ENCODE measurements around the gene CRYZL1.
"Not testable (repeated sequence)": the region's sequence is repeated elsewhere in the genome, so short reads cannot be mapped to it uniquely, and the experiment has no call there.

The CRYZL1 gene

DNA sequence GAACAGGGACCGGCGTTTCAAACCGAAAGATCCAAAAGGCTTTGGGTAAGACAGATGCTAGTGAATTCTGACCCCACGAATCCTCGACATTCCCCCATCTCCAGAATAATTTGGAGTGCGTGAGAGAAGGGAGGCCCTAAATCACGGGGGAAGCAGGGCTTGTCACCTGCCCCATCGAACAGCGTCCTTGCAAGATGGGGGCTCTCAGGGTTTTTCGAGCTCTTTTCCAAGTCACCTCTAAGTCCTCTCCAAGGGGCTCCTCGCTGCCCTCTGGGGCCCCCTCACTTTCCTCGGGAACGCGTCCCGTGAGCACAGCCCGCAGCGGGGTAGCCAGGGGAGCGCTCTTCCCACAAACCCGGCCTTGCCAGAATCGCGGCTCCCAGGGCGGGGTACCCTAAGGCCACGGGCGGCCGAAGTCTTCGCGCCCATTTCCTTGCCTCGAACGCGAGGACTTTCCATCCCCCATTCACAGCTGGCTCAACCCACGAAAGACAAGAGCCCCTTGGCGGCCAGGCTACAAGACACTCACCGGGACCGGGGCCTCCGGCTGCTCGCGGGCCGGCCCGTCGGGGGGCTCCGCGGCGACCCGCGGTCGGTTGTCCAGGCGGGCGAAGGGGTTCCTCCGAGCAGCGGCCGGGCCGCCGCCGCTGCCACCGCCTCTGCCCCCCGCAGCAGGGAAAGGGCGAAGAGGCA lies 53.6 kb downstream of the CRYZL1 start:
- peak overlapping the region; percentile 94 for H3K4me3 ChIP-seq

DNA sequence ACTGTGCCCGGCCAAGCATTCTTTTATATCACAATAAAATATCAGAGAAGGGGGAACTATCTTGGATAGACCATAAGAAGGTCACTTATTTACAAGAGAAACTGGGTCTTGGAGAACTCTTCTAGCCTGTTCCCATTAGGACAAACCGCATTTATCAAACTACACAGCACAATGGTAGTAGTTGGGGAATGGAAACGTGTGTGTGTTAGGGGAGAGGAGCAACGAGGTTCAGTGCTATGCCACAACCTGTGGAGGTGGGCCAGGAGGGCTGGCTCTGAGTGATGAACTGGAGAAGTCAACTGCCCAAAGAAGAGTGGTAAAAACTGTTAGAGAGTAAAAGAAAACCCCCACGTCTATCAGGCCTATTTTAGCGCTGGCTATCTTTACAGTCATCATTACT lies 54.6 kb downstream of the CRYZL1 start:
- Histone ChIP-seq H3K4me3 (peak overlapping the region; percentile 94), H3K27ac (no peak overlapping the region), H3K9me3 (ENCODE audit: low read depth, low read length) (no peaks in the 10 kb centered on the region), H3K9ac (ENCODE audit: insufficient read length) (peak overlapping the region; percentile 90), H3K36me3 (ENCODE audit: insufficient read depth, low read length) (peaks cover 37% of the 10 kb centered on the region)
- TF ChIP-seq EZH2 (IDR thresholded peaks at IDR 0.05) = no peak
- TF ChIP-seq FOXP2 (optimal IDR thresholded peaks at IDR 0.05; ENCODE audit: control extremely low read depth, extremely low read length, insufficient read depth) = no peak
- no peak for TF ChIP-seq POLR2AphosphoS5 (IDR thresholded peaks at IDR 0.05; ENCODE audit: borderline replicate concordance, low read depth, low read length)
- no peak for DNase-seq (ENCODE audit: low read depth, low spot score)

More for the DNA sequence above, 53.6 kb downstream of the CRYZL1 start:
- Histone ChIP-seq H3K27ac (no peak overlapping the region), H3K36me3 (ENCODE audit: insufficient read depth, low read length) (peaks cover 30% of the 10 kb centered on the region), H3K9me3 (ENCODE audit: low read depth, low read length) (no peaks in the 10 kb centered on the region), H3K9ac (ENCODE audit: insufficient read length) (peak overlapping the region; percentile 90)
- DNase-seq (ENCODE audit: low read depth, low spot score) = no peak
- TF ChIP-seq FOXP2 (optimal IDR thresholded peaks at IDR 0.05; ENCODE audit: control extremely low read depth, extremely low read length, insufficient read depth) (no peak), POLR2AphosphoS5 (IDR thresholded peaks at IDR 0.05; ENCODE audit: borderline replicate concordance, low read depth, low read length) (no peak), EZH2 (IDR thresholded peaks at IDR 0.05) (no peak)

DNA sequence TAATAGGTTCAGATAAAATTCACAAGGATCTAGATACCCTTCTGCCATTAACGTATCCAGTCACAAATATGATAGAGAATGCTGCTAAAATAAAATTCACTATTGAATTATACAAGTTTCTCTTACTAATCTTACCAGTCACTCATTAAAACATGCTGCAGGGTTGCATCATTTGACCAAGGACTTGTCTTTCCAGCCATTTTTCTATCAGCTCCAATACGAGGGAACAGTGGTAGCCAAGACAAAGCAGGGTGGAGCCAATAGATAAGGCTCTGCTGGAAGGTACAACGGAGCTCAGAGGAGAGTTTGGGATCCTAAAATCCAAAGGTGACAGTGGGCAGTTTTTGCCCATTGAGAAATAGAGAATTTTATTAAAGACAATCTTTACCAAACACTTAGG lies 57.1 kb downstream of the CRYZL1 start:
- Histone ChIP-seq H3K27ac (0 out of 2 replicates have a peak overlapping the region, but pooled peaks have one; percentile 32), H3K9me3 (ENCODE audit: low read depth, low read length) (no peaks in the 10 kb centered on the region), H3K9ac (ENCODE audit: insufficient read length) (no peak overlapping the region), H3K4me3 (no peak overlapping the region), H3K36me3 (ENCODE audit: insufficient read depth, low read length) (peaks cover 48% of the 10 kb centered on the region)
- no peak for DNase-seq (ENCODE audit: low read depth, low spot score)
- no peak for TF ChIP-seq POLR2AphosphoS5 (IDR thresholded peaks at IDR 0.05; ENCODE audit: borderline replicate concordance, low read depth, low read length)
- TF ChIP-seq FOXP2 (optimal IDR thresholded peaks at IDR 0.05; ENCODE audit: control extremely low read depth, extremely low read length, insufficient read depth) = no peak
- TF ChIP-seq EZH2 (IDR thresholded peaks at IDR 0.05) = no peak

DNA sequence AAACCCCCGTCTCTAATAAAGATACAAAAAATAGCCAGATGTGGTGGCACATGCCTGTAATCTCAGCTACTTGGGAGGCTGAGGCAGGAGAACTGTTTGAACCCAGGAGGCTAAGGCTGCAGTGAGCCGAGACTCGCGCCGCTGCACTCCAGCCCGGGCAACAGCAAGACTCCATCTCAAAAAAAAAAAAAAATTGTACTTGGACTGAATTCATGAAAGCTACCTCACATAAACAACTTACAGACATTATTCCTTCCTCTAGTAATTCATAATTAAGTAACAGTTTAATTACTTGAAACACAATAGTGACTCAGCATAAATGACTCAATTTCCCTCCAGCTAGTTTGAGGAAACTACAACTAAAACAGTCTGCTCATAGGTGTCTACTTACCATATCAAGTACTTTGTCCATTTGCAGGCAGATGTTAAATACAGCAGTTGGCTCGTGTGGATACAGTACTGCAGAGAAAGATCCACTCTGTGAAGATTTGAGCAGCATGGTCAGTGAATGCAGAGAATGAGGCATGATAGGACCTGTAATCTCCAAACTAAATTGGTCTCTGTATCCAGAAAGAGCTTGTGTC lies 62.5 kb downstream of the CRYZL1 start:
- peak overlapping the region; percentile 79 for H3K27ac ChIP-seq
- DNase-seq (ENCODE audit: low read depth, low spot score) = no peak
- TF ChIP-seq EZH2 (IDR thresholded peaks at IDR 0.05) (no peak), POLR2AphosphoS5 (IDR thresholded peaks at IDR 0.05; ENCODE audit: borderline replicate concordance, low read depth, low read length) (no peak)
- no peaks in the 10 kb centered on the region for H3K9me3 ChIP-seq (ENCODE audit: low read depth, low read length)
- H3K9ac ChIP-seq (ENCODE audit: insufficient read length) = no peak overlapping the region
- H3K4me3 ChIP-seq = no peak overlapping the region
- peaks cover 77% of the 10 kb centered on the region for H3K36me3 ChIP-seq (ENCODE audit: insufficient read depth, low read length)

DNA sequence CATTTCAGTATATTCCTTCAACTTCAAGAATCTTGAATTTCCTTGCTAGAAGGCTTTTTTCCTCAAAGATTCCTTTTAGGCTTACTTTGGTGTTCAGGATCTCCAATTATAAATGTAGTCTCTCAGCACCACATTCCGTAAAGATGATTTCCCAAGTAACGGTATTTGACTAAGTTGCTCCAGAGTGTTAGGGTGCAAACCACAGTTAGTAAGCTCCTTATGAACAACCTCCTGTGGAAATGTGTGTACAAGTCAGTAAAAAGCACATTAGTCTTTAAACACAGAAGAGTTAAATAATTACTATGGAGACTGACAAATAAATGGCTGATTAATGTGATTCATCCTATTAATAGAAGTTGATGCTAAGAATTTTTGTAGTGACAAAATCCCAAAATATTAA lies 63.3 kb downstream of the CRYZL1 start:
- H3K36me3 ChIP-seq (ENCODE audit: insufficient read depth, low read length) = peaks cover 81% of the 10 kb centered on the region
- no peaks in the 10 kb centered on the region for H3K9me3 ChIP-seq (ENCODE audit: low read depth, low read length)
- H3K27ac ChIP-seq = peak overlapping the region; percentile 19
- no peak for DNase-seq (ENCODE audit: low read depth, low spot score)
- TF ChIP-seq EZH2 (IDR thresholded peaks at IDR 0.05) = no peak
- TF ChIP-seq POLR2AphosphoS5 (IDR thresholded peaks at IDR 0.05; ENCODE audit: borderline replicate concordance, low read depth, low read length) = no peak
- TF ChIP-seq FOXP2 (optimal IDR thresholded peaks at IDR 0.05; ENCODE audit: control extremely low read depth, extremely low read length, insufficient read depth) = no peak
- no peak overlapping the region for H3K9ac ChIP-seq (ENCODE audit: insufficient read length)
- no peak overlapping the region for H3K4me3 ChIP-seq

DNA sequence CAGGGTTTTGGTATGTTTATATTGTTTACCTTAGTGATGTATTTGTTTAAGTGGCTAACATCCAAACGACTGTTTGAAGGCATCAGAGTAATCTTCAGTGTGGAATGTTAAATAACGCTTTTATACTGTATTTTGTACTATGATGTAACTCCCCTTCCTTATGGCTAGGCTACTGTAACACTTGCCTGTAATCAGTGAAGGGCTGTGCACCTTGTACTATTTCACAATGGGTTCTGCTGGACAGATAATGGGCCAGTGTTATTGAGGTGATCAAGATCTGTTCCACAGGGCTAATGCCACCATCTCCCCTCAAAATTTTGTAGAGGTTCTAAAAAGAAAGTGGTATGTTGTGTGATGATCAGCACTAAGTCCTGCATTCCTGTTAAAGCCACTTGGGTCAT lies 64.8 kb downstream of the CRYZL1 start:
- H3K27ac ChIP-seq; DNase-seq (ENCODE audit: low read depth, low spot score); H3K4me3 ChIP-seq; H3K9me3 ChIP-seq (ENCODE audit: low read depth, low read length); H3K9ac ChIP-seq (ENCODE audit: insufficient read length): not testable (repeated sequence)
- peaks cover 84% of the 10 kb centered on the region for H3K36me3 ChIP-seq (ENCODE audit: insufficient read depth, low read length)

DNA sequence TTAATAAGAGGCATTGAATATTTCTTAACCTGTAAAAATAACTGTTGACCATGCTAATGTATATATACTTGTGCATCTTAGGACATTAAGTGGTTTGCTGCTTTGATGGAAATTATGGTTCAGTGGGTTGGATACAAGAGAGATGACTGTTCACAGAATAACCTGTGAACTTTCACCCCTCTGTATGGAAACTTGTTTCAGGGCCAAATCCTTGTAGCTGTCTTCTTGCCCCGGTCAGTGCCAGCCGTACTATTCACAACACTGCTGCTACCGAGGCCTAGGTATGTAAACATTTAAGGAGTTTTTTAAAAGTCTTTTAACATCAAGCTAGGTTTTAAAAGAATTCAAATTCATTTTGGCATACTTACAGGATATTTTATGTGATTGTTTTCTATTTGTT lies 69.2 kb downstream of the CRYZL1 start:
- H3K36me3 ChIP-seq (ENCODE audit: insufficient read depth, low read length) = peaks cover 96% of the 10 kb centered on the region
- H3K4me3 ChIP-seq = no peak overlapping the region
- DNase-seq (ENCODE audit: low read depth, low spot score) = no peak

DNA sequence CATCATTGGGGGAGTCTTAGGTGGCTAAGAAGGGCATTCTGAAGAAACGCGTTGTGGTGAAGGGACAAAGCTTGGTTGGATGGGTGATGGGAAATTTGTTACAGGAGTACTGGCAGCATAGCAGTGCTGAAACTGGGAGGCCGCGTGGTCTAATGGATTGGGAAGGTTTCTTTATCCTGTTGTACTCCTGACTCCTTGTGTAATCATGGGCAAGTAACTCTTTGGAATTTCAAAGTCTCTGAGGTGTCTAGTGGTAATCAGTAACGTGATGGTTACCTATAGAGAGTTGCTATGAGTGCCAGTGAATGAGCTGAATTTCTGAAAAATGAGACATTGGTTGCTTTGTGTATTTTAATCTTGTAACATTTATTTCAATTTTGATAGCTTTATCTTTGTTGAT lies 71.5 kb downstream of the CRYZL1 start:
- no peak overlapping the region for H3K4me3 ChIP-seq
- no peak for DNase-seq (ENCODE audit: low read depth, low spot score)
- H3K27ac ChIP-seq = peak overlapping the region; percentile 27; the same call in 1 of the 2 replicates
- H3K9me3 ChIP-seq (ENCODE audit: low read depth, low read length) = no peaks in the 10 kb centered on the region
- H3K9ac ChIP-seq (ENCODE audit: insufficient read length) = no peak overlapping the region
- peaks cover 91% of the 10 kb centered on the region for H3K36me3 ChIP-seq (ENCODE audit: insufficient read depth, low read length)
- TF ChIP-seq FOXP2 (optimal IDR thresholded peaks at IDR 0.05; ENCODE audit: control extremely low read depth, extremely low read length, insufficient read depth) (no peak), EZH2 (IDR thresholded peaks at IDR 0.05) (no peak), POLR2AphosphoS5 (IDR thresholded peaks at IDR 0.05; ENCODE audit: borderline replicate concordance, low read depth, low read length) (no peak)

More for the DNA sequence above, 69.2 kb downstream of the CRYZL1 start:
- H3K27ac ChIP-seq = no peak overlapping the region
- H3K9ac ChIP-seq (ENCODE audit: insufficient read length) = no peak overlapping the region
- TF ChIP-seq EZH2 (IDR thresholded peaks at IDR 0.05) (no peak), FOXP2 (optimal IDR thresholded peaks at IDR 0.05; ENCODE audit: control extremely low read depth, extremely low read length, insufficient read depth) (no peak), POLR2AphosphoS5 (IDR thresholded peaks at IDR 0.05; ENCODE audit: borderline replicate concordance, low read depth, low read length) (no peak)
- no peaks in the 10 kb centered on the region for H3K9me3 ChIP-seq (ENCODE audit: low read depth, low read length)

DNA sequence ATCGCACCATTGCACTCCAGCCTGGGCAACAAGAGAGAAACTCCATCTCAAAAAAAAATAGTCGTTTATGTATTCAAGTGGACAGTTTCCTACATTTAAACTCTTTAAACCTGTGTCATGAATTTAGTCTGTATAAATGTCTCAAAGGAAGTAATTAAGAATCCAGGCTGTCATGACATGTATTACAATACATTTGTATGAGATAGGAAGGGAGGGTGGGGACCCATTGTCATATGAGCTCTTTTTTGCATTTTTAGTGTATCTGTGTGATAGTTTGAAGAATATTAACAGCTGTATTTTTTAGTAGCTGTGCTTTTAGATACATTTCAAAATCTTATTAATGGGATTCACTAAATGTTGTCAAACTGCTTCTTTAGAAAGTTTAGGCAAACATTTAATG lies 73.1 kb downstream of the CRYZL1 start:
- H3K4me3 ChIP-seq = no peak overlapping the region
- H3K27ac ChIP-seq = no peak overlapping the region
- no peak overlapping the region for H3K9ac ChIP-seq (ENCODE audit: insufficient read length)
- H3K9me3 ChIP-seq (ENCODE audit: low read depth, low read length) = no peaks in the 10 kb centered on the region
- no peak for DNase-seq (ENCODE audit: low read depth, low spot score)
- no peak for TF ChIP-seq POLR2AphosphoS5 (IDR thresholded peaks at IDR 0.05; ENCODE audit: borderline replicate concordance, low read depth, low read length)
- no peak for TF ChIP-seq EZH2 (IDR thresholded peaks at IDR 0.05)
- no peak for TF ChIP-seq FOXP2 (optimal IDR thresholded peaks at IDR 0.05; ENCODE audit: control extremely low read depth, extremely low read length, insufficient read depth)
- peaks cover 89% of the 10 kb centered on the region for H3K36me3 ChIP-seq (ENCODE audit: insufficient read depth, low read length)
